ENCODE results near the gene NLGN2. TPM values are rescaled to one million over a fixed set of nuclear protein-coding genes. Genes with fewer than 3 reads are reported as not detected.

The NLGN2 gene
- total and polyA plus RNA-seq, 8 donors: 1.7 to 42.0 (median 6.7) TPM

GRCh38 chr17:7428557-7428956, 20.9 kb downstream of the NLGN2 start, which contains the start of gene SPEM3:
TSS of gene SPEM3 (plus strand) at chr17:7428857. CDS start at chr17:7428903, 46 bp downstream.
- Histone ChIP-seq H3K27ac (no peak within 1 kb of the TSS), H3K4me3 (no peak within 1 kb of the TSS), H3K36me3 (no peaks in the 10 kb centered on the region), H3K27me3 (peaks cover 0 to 3% (median 0%) of the 10 kb centered on the region in 3 donors), H3K9me3 (no peaks in the 10 kb centered on the region), H3K4me1 (no peaks in the 10 kb centered on the region)
- TF ChIP-seq POLR2A (IDR thresholded peaks at IDR 0.05) (no peak), CTCF (IDR thresholded peaks at IDR 0.05) (no peak), POLR2AphosphoS5 (IDR thresholded peaks at IDR 0.05) (no peak), EP300 (IDR thresholded peaks at IDR 0.05) (no peak)
- DNase-seq: no peak
- WGBS, 5 donors: 58 to 60% (median 59%) methylated on average over 5 of the region's 5 CpGs
- intact Hi-C loops (cut with DNase I; ENCODE audit: low total_unique reads): loop anchor here (10.0 kb wide), 1 partner anchor 64 kb away; no protein-coding TSS in a partner anchor

GRCh38 chr17:7429722-7430121, 22.1 kb downstream of the NLGN2 start:
- H3K4me1 ChIP-seq: peaks cover 0 to 2% (median 2%) of the 10 kb centered on the region in 4 donors
- intact Hi-C loops (cut with DNase I; ENCODE audit: low total_unique reads): loop anchor here (10.0 kb wide), 1 partner anchor 65 kb away; no protein-coding TSS in a partner anchor
- TF ChIP-seq POLR2A (IDR thresholded peaks at IDR 0.05) (no peak), EP300 (IDR thresholded peaks at IDR 0.05) (no peak), CTCF (IDR thresholded peaks at IDR 0.05) (no peak), POLR2AphosphoS5 (IDR thresholded peaks at IDR 0.05) (no peak)
- H3K4me3 ChIP-seq: no peak overlapping the region
- peaks cover 0 to 14% (median 0%) of the 10 kb centered on the region in 3 donors for H3K27me3 ChIP-seq
- no peak overlapping the region for H3K27ac ChIP-seq
- 84 to 92% (median 89%) methylated on average over 8 to 10 of the region's 10 CpGs for WGBS, 5 donors
- H3K9me3 ChIP-seq: no peaks in the 10 kb centered on the region
- H3K36me3 ChIP-seq: no peaks in the 10 kb centered on the region
- no peak for DNase-seq

- Histone ChIP-seq H3K27me3 (peaks cover 0 to 30% (median 0%) of the 10 kb centered on the region in 3 donors), H3K9me3 (no peaks in the 10 kb centered on the region), H3K36me3 (no peaks in the 10 kb centered on the region), H3K4me1 (peaks cover 2 to 17% (median 14%) of the 10 kb centered on the region in 4 donors), H3K27ac (no peak overlapping the region), H3K4me3 (no peak overlapping the region)
- DNase-seq: no peak
- TF ChIP-seq EP300 (IDR thresholded peaks at IDR 0.05) (no peak), POLR2AphosphoS5 (IDR thresholded peaks at IDR 0.05) (no peak), POLR2A (IDR thresholded peaks at IDR 0.05) (no peak), CTCF (IDR thresholded peaks at IDR 0.05) (no peak)
- 80 to 92% (median 89%) methylated on average over 1 of the region's 1 CpG for WGBS, 5 donors
- intact Hi-C loops (cut with DNase I; ENCODE audit: low total_unique reads): no loop called here
Observed at GRCh38 chr17:7431231-7431630, 23.6 kb downstream of the NLGN2 start.

- intact Hi-C loops (cut with DNase I; ENCODE audit: low total_unique reads): no loop called here
- H3K9me3 ChIP-seq: no peaks in the 10 kb centered on the region
- no peaks in the 10 kb centered on the region for H3K36me3 ChIP-seq
- no peak overlapping the region for H3K4me3 ChIP-seq
- WGBS, 5 donors: 87 to 96% (median 93%) methylated on average over 11 of the region's 11 CpGs
- H3K27me3 ChIP-seq: peaks cover 0 to 39% (median 2%) of the 10 kb centered on the region in 3 donors
- TF ChIP-seq CTCF (IDR thresholded peaks at IDR 0.05) (no peak), POLR2AphosphoS5 (IDR thresholded peaks at IDR 0.05) (no peak), POLR2A (IDR thresholded peaks at IDR 0.05) (no peak), EP300 (IDR thresholded peaks at IDR 0.05) (no peak)
- H3K27ac ChIP-seq: no peak overlapping the region
- DNase-seq: no peak
- peaks cover 7 to 28% (median 25%) of the 10 kb centered on the region in 4 donors for H3K4me1 ChIP-seq
Observed at GRCh38 chr17:7432296-7432695, 24.7 kb downstream of the NLGN2 start.
